OCI-LY7 (cell line): ENCODE measurements around the gene SH3TC1.

Experiments
- EZH2phosphoT487 ChIP-seq: fragments of 200-600 bp; sonication (generic); IDR thresholded peaks from 2 replicates; pipeline ENCODE4 v1.6.1; 2018; ENCODE audit warnings: low read depth, borderline replicate concordance, mild to moderate bottlenecking, mixed run types, antibody characterized with exemption, low read length, moderate library complexity, mixed read lengths
- TF ChIP-seq, protein P1 (sequence below): fragments of 200-600 bp; sonication (generic); conservative IDR thresholded peaks from 2 replicates; pipeline ENCODE4 v1.5.1; 2014; ENCODE audit warnings: mild to moderate bottlenecking, antibody characterized with exemption, low read length, moderate library complexity, mixed read lengths

- TF ChIP-seq, protein P1, sequence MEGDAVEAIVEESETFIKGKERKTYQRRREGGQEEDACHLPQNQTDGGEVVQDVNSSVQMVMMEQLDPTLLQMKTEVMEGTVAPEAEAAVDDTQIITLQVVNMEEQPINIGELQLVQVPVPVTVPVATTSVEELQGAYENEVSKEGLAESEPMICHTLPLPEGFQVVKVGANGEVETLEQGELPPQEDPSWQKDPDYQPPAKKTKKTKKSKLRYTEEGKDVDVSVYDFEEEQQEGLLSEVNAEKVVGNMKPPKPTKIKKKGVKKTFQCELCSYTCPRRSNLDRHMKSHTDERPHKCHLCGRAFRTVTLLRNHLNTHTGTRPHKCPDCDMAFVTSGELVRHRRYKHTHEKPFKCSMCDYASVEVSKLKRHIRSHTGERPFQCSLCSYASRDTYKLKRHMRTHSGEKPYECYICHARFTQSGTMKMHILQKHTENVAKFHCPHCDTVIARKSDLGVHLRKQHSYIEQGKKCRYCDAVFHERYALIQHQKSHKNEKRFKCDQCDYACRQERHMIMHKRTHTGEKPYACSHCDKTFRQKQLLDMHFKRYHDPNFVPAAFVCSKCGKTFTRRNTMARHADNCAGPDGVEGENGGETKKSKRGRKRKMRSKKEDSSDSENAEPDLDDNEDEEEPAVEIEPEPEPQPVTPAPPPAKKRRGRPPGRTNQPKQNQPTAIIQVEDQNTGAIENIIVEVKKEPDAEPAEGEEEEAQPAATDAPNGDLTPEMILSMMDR: no peak
- no peak for TF ChIP-seq EZH2phosphoT487
Measured at GRCh38 chr4:8179771-8180170, 19.3 kb upstream of the SH3TC1 start.
